Muscle layer of colon (tissue), 2 donors: Measurements from ENCODE around the gene SLC25A33.

Experiments
- H3K27ac ChIP-seq: one replicate; pipeline ENCODE4 v1.7.0; 2013; ENCODE audit warnings: low read depth, mild to moderate bottlenecking, low read length, moderate library complexity
- H3K27me3 ChIP-seq, 2 donors: one replicate each; pipeline ENCODE4 v1.7.0; 2013; ENCODE audit warnings: low read length in 2 of 2, mild to moderate bottlenecking in 2 of 2; ENCODE audit not compliant: insufficient read depth in 2 of 2, control insufficient read depth in 1 of 2
- H3K36me3 ChIP-seq: one replicate; pipeline ENCODE4 v1.7.0; 2013; ENCODE audit warnings: mild to moderate bottlenecking, low read length; ENCODE audit not compliant: insufficient read depth
- H3K4me1 ChIP-seq: one replicate; pipeline ENCODE4 v1.7.0; 2013; ENCODE audit warnings: mild to moderate bottlenecking, low read length; ENCODE audit not compliant: insufficient read depth
- H3K4me3 ChIP-seq, 2 donors: one replicate each; pipeline ENCODE4 v1.7.0; 2013; ENCODE audit warnings: low read length in 2 of 2, low read depth in 1 of 2, mild to moderate bottlenecking in 1 of 2, moderate library complexity in 1 of 2
- H3K9ac ChIP-seq: one replicate; pipeline ENCODE4 v1.7.0; 2013; ENCODE audit warnings: low read length
- H3K9me3 ChIP-seq: one replicate; pipeline ENCODE4 v1.7.0; 2013; ENCODE audit warnings: mild to moderate bottlenecking, low read length
- donor health status: abdominal sarcoma.
- donor health status: Adenocarcinoma of cecum.

Gene SLC25A33

GRCh38 chr1:9606458-9606857, 67.2 kb downstream of the SLC25A33 start:
- H3K36me3 ChIP-seq, result peaks cover 20% of the 10 kb centered on the region
- H3K27ac ChIP-seq, result no peak overlapping the region

GRCh38 chr1:9606948-9607347, 67.7 kb downstream of the SLC25A33 start:
- no peak overlapping the region for H3K4me3 ChIP-seq
- H3K27me3 ChIP-seq, result no peaks in the 10 kb centered on the region
- no peak overlapping the region for H3K9ac ChIP-seq
- H3K9me3 ChIP-seq, result no peaks in the 10 kb centered on the region
- no peak overlapping the region for H3K27ac ChIP-seq
- H3K4me1 ChIP-seq, result no peaks in the 10 kb centered on the region
- peaks cover 15% of the 10 kb centered on the region for H3K36me3 ChIP-seq

More at GRCh38 chr1:9606458-9606857, 67.2 kb downstream of the SLC25A33 start:
- Histone ChIP-seq H3K27me3 (no peaks in the 10 kb centered on the region), H3K4me3 (no peak overlapping the region), H3K4me1 (no peaks in the 10 kb centered on the region), H3K9me3 (no peaks in the 10 kb centered on the region), H3K9ac (no peak overlapping the region)

DNA sequence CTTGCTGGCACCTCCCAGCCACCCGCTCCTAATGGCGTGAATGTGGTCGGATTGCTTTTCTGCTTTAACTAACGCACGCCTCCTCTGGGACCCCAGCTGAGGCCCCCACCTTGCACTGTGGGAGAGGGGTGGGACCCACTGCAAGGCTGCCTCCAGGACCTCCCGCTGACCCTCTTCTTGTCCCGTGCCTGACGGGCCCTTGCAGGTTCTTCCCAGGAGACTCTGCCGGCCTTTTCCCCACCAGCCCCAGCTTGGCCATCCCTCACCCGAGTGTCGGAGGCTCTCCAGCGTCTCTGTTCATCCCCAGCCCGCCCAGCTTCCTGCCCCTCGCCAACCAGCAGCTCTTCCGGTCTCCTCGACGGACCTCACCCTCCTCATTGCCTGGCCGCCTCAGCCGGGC, 68.1 kb downstream of the SLC25A33 start:
- Histone ChIP-seq H3K9ac (no peak overlapping the region), H3K27ac (no peak overlapping the region), H3K9me3 (no peaks in the 10 kb centered on the region), H3K4me1 (no peaks in the 10 kb centered on the region), H3K27me3 (no peaks in the 10 kb centered on the region), H3K36me3 (peaks cover 15% of the 10 kb centered on the region), H3K4me3 (no peak overlapping the region)

DNA sequence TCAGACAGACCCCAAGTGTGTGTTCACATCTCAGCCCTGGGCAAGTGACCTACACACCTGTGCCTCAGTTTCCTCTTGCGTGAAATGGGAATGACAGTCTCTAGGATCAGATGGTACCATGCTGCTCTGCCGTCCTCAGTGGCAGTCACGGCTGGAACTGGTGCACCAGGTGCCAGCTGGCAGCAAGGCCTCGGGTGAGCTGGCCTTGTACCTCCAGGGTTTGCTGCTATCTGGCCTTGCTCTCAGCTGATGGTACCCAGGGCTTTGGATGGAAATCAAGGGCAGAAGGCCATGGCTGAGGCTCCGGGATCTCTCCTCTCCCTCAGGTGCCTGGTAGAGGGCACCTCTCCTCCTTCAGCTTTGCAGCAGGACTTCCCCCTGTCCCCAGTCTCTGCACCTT, 70.7 kb downstream of the SLC25A33 start:
- Histone ChIP-seq H3K9ac (no peak overlapping the region), H3K36me3 (peaks cover 14% of the 10 kb centered on the region), H3K27ac (no peak overlapping the region), H3K9me3 (no peaks in the 10 kb centered on the region), H3K27me3 (no peaks in the 10 kb centered on the region), H3K4me3 (no peak overlapping the region), H3K4me1 (no peaks in the 10 kb centered on the region)

- Histone ChIP-seq H3K27me3 (no peaks in the 10 kb centered on the region), H3K4me3 (no peak overlapping the region), H3K36me3 (peaks cover 14% of the 10 kb centered on the region)
These were observed 71.3 kb downstream of the SLC25A33 start for GRCh38 chr1:9610548-9610947.

GRCh38 chr1:9611716-9612115, 72.5 kb downstream of the SLC25A33 start:
- Histone ChIP-seq H3K36me3 (peaks cover 14% of the 10 kb centered on the region), H3K9me3 (no peaks in the 10 kb centered on the region), H3K27ac (no peak overlapping the region), H3K4me3 (no peak overlapping the region), H3K4me1 (no peaks in the 10 kb centered on the region), H3K27me3 (no peaks in the 10 kb centered on the region), H3K9ac (no peak overlapping the region)

More at GRCh38 chr1:9610548-9610947, 71.3 kb downstream of the SLC25A33 start:
- no peak overlapping the region for H3K27ac ChIP-seq
- H3K4me1 ChIP-seq, result no peaks in the 10 kb centered on the region
- H3K9me3 ChIP-seq, result no peaks in the 10 kb centered on the region
- H3K9ac ChIP-seq, result no peak overlapping the region

GRCh38 chr1:9612162-9612845, 73.0 kb downstream of the SLC25A33 start:
- no peak overlapping the region for H3K9ac ChIP-seq
- H3K27me3 ChIP-seq, result no peaks in the 10 kb centered on the region
- H3K9me3 ChIP-seq, result no peaks in the 10 kb centered on the region
- no peaks in the 10 kb centered on the region for H3K4me1 ChIP-seq
- H3K36me3 ChIP-seq, result peaks cover 14% of the 10 kb centered on the region
- no peak overlapping the region for H3K4me3 ChIP-seq
- H3K27ac ChIP-seq, result no peak overlapping the region

- no peaks in the 10 kb centered on the region for H3K4me1 ChIP-seq
- no peak overlapping the region for H3K4me3 ChIP-seq
- H3K9me3 ChIP-seq, result no peaks in the 10 kb centered on the region
- peaks cover 14% of the 10 kb centered on the region for H3K36me3 ChIP-seq
- H3K9ac ChIP-seq, result no peak overlapping the region
- H3K27ac ChIP-seq, result no peak overlapping the region
- H3K27me3 ChIP-seq, result peaks cover 0 to 4% of the 10 kb centered on the region in 2 donors
These were observed 73.8 kb downstream of the SLC25A33 start for GRCh38 chr1:9612871-9613624.

DNA sequence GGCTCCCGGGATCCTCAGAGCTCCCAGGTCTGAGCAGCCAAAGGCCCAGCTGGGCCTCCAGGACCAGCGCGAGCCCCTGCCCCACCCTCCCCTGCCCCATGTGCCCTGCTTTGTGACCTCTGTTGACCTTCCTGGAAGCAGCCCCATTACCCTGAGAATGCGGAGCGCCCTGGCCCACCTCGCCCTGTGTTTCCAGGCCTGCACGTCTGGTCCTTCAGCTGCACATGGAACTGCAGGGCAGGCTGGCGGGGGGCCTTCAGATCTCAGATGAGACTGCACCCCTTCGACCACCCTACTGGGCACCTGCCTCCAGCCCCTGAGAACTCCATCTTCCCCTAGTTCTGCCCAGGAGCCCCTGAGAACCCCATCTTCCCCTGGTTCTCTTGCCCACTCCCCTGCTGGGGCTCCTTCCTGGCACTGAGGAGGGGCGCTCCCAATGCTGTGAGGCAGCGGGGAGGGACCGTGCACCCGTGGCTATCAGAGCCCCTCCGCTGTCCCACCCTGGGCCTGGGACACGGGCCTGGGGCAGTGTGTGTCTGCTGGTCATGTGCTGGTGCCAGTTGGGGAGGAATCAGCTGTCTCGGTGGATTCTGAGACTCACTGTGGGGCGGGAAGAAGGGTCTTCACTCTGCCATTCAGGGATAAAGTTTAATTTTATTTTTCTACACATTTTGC, 74.5 kb downstream of the SLC25A33 start:
- peaks cover 0 to 4% of the 10 kb centered on the region in 2 donors for H3K27me3 ChIP-seq
- H3K4me1 ChIP-seq, result no peaks in the 10 kb centered on the region
- no peak overlapping the region for H3K27ac ChIP-seq
- H3K9me3 ChIP-seq, result no peaks in the 10 kb centered on the region
- H3K9ac ChIP-seq, result no peak overlapping the region
- H3K36me3 ChIP-seq, result peaks cover 14% of the 10 kb centered on the region
- H3K4me3 ChIP-seq, result no peak overlapping the region

DNA sequence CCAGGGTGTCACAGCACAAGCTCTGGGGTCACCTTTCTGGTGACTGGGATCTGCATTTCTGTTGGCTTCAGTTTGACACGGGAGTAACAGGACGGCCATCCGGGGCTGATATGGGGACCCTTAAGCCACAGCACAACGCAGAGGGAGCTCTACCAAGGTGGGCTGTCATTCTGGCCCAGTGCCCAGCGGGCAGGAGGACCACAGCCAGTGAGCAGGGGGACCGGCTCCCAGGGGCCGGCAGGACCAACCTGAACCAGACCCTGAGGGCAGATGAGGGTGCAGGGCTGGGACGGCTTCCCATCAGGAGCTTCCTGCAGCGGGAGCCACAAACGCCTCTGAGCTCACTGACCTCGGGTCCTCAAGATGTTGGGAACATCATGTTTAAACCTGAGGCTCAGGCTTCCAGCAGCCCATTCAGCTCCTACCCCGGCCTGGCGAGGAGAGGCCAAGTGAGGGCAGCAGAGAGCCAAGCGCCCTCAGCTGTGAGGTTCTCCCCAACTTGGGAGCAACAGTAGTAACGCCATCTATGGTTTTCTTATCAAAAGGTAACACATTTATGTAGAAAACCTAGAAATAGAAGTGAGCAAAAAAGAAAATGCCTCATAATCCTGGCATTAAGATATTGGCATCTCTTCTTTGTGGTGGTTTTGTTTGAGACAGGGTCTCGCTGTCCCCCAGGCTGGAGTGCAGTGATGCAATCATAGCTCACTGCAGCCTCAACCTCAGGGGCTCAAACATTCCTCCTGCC, 76.2 kb downstream of the SLC25A33 start:
- Histone ChIP-seq H3K9me3 (no peaks in the 10 kb centered on the region), H3K4me1 (no peaks in the 10 kb centered on the region), H3K36me3 (peaks cover 7% of the 10 kb centered on the region), H3K27ac (no peak overlapping the region), H3K27me3 (peaks cover 0 to 4% of the 10 kb centered on the region in 2 donors), H3K4me3 (no peak overlapping the region), H3K9ac (no peak overlapping the region)
